GM18505 (cell line): ENCODE data around the gene MXRA5.
"Not testable (repeated sequence)": the region's sequence is repeated elsewhere in the genome, so short reads cannot be mapped to it uniquely, and the experiment has no call there.

ENCODE experiments used
- ATAC-seq: cut with Tn5 transposase; IDR thresholded peaks from one replicate; pipeline ENCODE4 v1.9.1; 2021; ENCODE audit not compliant: unreplicated experiment
- POLR2A ChIP-seq: IDR thresholded peaks from 4 replicates; pipeline ENCODE4 v1.6.1; 2011; ENCODE audit warnings: borderline replicate concordance; ENCODE audit not compliant: insufficient read depth, insufficient read length; ENCODE audit errors: extremely low read depth

Gene MXRA5

DNA sequence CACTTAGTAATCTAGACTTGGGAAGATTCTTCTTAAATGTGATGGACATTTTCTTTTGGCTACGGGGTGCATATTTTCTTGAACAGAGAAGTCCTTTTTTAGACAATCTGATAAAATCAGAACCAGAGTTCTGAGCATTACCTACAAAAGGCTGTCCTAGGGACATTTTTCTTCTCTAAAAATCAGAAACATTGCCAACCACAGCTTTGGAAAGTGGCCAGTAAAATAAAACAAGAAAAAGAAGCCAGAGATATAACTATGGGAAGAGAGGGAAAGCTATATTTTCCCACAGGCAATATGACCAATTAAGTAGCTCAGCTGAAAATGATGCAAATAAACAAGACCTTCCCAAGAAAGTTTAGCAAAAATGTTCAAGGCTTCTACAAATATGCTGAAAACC, 55.9 kb downstream of the MXRA5 start:
- TF ChIP-seq POLR2A: no peak
- no peak for ATAC-seq

DNA sequence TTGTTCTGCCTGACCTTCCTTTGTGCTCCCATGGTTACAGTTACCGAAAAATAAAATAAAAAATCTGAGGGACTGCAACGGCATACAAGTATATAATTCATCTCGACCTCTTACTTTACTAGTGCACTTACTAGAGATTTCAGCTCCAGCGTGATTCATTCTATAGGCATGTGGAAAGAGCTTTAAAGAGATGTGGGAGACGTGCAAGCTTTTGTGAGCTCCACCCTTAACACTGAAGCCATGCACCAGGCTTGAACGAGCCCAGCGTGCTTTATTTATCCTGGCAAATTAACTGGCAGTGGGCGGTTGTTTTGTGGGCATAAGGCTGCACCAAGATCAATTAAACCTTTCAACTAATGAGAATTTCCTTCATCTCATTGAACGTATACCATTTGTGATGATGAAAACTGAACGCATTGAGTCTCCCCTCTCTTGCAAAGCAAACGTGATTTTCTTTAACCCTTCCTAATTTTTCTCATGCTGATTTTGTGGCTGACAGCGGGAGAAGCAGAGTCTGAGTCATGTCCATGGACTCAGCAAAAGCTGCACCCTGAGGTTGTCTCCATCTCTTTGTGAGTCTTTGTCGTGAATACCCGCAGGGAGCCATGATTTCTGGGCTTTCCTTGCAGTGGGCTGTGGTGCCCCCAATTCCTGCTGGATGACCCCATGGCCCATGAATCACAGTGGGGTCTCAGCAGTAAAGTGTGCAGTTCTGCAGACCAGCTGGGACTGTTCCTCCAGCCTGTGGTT, 60.1 kb downstream of the MXRA5 start:
- no peak for TF ChIP-seq POLR2A
- ATAC-seq: no peak

DNA sequence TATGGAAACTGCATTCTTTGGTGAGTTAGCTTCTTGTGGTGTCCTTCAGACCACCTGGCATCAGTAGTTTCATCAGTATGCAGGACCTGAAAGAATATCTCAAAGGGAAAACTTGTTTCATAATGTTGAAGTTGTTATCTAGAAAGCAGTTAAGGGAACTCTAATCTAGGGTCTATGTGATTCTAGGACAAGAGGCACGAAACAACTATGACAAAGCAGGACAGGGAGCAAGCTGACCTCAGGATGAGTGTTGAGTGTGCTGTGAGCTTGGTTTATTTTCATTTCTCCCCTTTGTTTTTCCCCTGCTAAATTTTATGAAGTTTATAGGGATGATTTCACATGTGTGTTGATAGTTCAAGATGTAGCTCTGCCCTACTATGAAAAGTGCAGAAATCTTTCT, 65.7 kb downstream of the MXRA5 start:
- ATAC-seq: no peak
- no peak for TF ChIP-seq POLR2A

- ATAC-seq: not testable (repeated sequence)
Observed at GRCh38 chrX:3273668-3274067, 72.8 kb downstream of the MXRA5 start.

GRCh38 chrX:3271834-3272186, 74.6 kb downstream of the MXRA5 start:
- no peak for TF ChIP-seq POLR2A
- no peak for ATAC-seq

GRCh38 chrX:3271183-3271833, 75.1 kb downstream of the MXRA5 start:
- no peak for ATAC-seq

GRCh38 chrX:3268829-3269228, 77.6 kb downstream of the MXRA5 start:
- TF ChIP-seq POLR2A: no peak
- no peak for ATAC-seq

More at GRCh38 chrX:3271183-3271833, 75.1 kb downstream of the MXRA5 start:
- no peak for TF ChIP-seq POLR2A

GRCh38 chrX:3263681-3264126, 82.7 kb downstream of the MXRA5 start:
- no peak for ATAC-seq
- no peak for TF ChIP-seq POLR2A

DNA sequence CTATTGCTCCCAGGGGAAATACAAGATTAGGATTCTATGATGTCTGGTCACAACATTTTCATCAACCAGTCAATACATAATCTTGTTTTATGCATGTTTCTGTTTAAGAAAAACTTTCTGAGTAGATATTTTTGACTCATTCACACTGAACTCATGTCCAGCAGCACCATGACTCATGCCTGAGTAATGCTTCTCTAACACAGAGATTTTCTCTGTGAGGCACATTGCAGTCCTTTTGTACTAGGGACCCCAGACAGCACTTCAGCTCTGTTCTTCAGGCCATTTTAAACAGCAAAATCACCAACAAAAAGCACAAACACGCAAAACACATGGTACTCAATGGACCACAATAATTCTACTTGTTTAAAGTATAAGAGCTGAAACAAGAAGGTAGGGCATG, 83.6 kb downstream of the MXRA5 start:
- ATAC-seq: no peak
- TF ChIP-seq POLR2A: no peak
